Mammary epithelial cell (primary cell): ENCODE measurements around the gene RUFY1.
"Not testable (repeated sequence)": the region's sequence is repeated elsewhere in the genome, so short reads cannot be mapped to it uniquely, and the experiment has no call there.

Experiments
- CTCF ChIP-seq, 2 donors: IDR thresholded peaks in 1 of 2; conservative IDR thresholded peaks in 1 of 2; 2 replicates each; pipeline ENCODE4 v1.5.1; 2011 to 2012; ENCODE audit warnings: inconsistent platforms in 2 of 2, low read length in 2 of 2, mild to moderate bottlenecking in 2 of 2, control low read depth in 1 of 2, low read depth in 1 of 2; ENCODE audit not compliant: insufficient read depth in 1 of 2; ENCODE audit errors: extremely low read depth in 1 of 2
- EZH2 ChIP-seq: IDR thresholded peaks from 2 replicates; pipeline ENCODE4 v1.6.1; 2012; ENCODE audit warnings: low read length, inconsistent platforms, borderline replicate concordance

- TF ChIP-seq CTCF (conservative IDR thresholded peaks at IDR 0.05 in 1 of 2, IDR thresholded peaks at IDR 0.05 in 1 of 2; ENCODE audit: extremely low read depth in 1 of 2, insufficient read depth in 1 of 2, low read depth in 1 of 2, low read length in 2 of 2); EZH2: not testable (repeated sequence)
Observed at GRCh38 chr5:179522107-179522506, 28.2 kb upstream of the RUFY1 start.
